Erythroblast (primary cell): ENCODE measurements around the gene CTCFL.

Experiments used
- GATA1 ChIP-seq: IDR thresholded peaks from 2 replicates; pipeline ENCODE4 v1.6.1; 2011; ENCODE audit warnings: low read depth, mild to moderate bottlenecking, control low read depth, low read length, moderate library complexity
- POLR2A ChIP-seq: IDR thresholded peaks from 2 replicates; pipeline ENCODE4 v1.6.1; 2011; ENCODE audit warnings: mild to moderate bottlenecking, low read length

- TF ChIP-seq POLR2A = no peak
- no peak for TF ChIP-seq GATA1
Measured at GRCh38 chr20:57536120-57536708, 11.3 kb upstream of the CTCFL start.
